Measurements from ENCODE around the gene CD84. TPM values are rescaled to one million over a fixed set of nuclear protein-coding genes. Genes with fewer than 3 reads are reported as not detected.

Gene CD84
- total and polyA plus RNA-seq, 4 donors, result 1.9 to 18.8 (median 10.7) TPM

DNA sequence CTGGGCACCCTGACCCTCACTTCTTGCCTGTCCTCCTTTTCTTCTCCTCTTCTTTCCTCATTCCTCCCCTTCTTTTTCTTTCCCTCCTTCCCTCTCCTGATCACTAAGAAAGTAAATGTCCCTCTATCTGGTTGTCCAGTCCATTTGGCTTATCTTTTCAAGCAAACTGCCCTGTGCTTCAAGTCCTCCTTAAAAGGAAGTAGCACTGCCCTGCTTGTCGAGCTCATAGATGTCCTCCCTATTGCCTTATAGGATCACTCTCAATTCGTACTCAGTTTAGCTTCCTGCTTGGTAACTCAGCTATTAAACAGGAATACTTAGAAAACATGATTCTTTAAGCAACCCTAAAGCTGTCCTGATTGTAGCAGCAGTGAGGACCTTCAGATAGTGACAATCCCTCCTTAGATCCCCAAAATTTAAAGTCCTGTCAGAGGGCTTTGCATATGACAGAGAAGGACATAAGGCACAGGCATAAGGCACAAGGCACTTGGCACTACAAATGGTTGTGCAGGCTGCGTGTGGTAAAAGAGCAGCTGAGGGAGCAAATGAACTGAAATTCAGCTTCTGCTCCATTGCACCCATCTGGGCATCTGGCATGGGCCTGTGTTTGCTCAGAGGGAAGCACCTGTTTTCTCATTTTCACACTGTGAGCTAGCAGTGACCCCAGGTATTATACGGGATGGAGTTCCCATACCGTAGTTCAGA, 30.2 kb downstream of the CD84 start:
- H3K27ac ChIP-seq (ENCODE audit: low read depth in 1 of 2, low read length in 1 of 2), result no peak overlapping the region
- TF ChIP-seq, protein P1, sequence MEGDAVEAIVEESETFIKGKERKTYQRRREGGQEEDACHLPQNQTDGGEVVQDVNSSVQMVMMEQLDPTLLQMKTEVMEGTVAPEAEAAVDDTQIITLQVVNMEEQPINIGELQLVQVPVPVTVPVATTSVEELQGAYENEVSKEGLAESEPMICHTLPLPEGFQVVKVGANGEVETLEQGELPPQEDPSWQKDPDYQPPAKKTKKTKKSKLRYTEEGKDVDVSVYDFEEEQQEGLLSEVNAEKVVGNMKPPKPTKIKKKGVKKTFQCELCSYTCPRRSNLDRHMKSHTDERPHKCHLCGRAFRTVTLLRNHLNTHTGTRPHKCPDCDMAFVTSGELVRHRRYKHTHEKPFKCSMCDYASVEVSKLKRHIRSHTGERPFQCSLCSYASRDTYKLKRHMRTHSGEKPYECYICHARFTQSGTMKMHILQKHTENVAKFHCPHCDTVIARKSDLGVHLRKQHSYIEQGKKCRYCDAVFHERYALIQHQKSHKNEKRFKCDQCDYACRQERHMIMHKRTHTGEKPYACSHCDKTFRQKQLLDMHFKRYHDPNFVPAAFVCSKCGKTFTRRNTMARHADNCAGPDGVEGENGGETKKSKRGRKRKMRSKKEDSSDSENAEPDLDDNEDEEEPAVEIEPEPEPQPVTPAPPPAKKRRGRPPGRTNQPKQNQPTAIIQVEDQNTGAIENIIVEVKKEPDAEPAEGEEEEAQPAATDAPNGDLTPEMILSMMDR (IDR thresholded peaks at IDR 0.05; ENCODE audit: control extremely low read depth, extremely low read depth), result no peak
- H3K9ac ChIP-seq (ENCODE audit: insufficient read depth in 1 of 2, low read length in 2 of 2), result no peak overlapping the region
- no peak for DNase-seq
- WGBS, 2 donors, result 65 to 69% methylated on average over 5 of the region's 5 CpGs
- H3K4me1 ChIP-seq (ENCODE audit: control insufficient read depth in 5 of 5, insufficient read depth in 5 of 5, low read length in 5 of 5), result peaks cover 0 to 12% (median 0%) of the 10 kb centered on the region in 5 donors
- no peak overlapping the region for H3K4me3 ChIP-seq
- ATAC-seq (ENCODE audit: insufficient read depth, low FRiP score), result no peak
- no peaks in the 10 kb centered on the region for H3K36me3 ChIP-seq (ENCODE audit: control insufficient read depth in 4 of 4, insufficient read depth in 4 of 4, low read length in 4 of 4)
- no peaks in the 10 kb centered on the region for H3K9me3 ChIP-seq (ENCODE audit: control insufficient read depth in 4 of 4, insufficient read depth in 3 of 4, low read length in 3 of 4)
- H3K27me3 ChIP-seq (ENCODE audit: control insufficient read depth in 3 of 3, insufficient read depth in 3 of 3, low read length in 2 of 3), result no peaks in the 10 kb centered on the region

DNA sequence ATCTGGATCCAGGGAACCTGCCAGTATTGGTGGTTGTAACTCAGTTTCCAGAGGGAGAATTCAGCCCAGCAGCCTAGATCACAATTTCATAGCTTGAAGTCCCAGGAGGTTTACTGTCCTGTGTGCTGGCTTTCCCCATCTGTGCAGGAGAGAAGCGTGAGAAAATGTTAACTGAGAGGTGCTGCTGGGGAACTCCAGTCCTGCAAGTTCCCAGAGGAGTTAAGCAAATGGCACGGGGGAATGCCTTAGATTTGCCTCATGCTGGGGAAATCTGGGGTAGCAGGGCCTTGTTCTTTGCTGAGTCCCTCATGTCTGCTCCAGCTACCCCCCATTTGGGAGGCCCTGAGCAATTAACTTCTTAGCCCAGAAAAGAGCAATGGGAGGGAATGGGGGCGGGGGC, 31.1 kb downstream of the CD84 start:
- Histone ChIP-seq H3K4me1 (ENCODE audit: control insufficient read depth in 5 of 5, insufficient read depth in 5 of 5, low read length in 5 of 5) (peaks cover 0 to 13% (median 0%) of the 10 kb centered on the region in 5 donors), H3K27ac (ENCODE audit: low read depth in 1 of 2, low read length in 1 of 2) (no peak overlapping the region), H3K9me3 (ENCODE audit: control insufficient read depth in 4 of 4, insufficient read depth in 3 of 4, low read length in 3 of 4) (no peaks in the 10 kb centered on the region), H3K9ac (ENCODE audit: insufficient read depth in 1 of 2, low read length in 2 of 2) (no peak overlapping the region), H3K36me3 (ENCODE audit: control insufficient read depth in 4 of 4, insufficient read depth in 4 of 4, low read length in 4 of 4) (no peaks in the 10 kb centered on the region), H3K4me3 (no peak overlapping the region), H3K27me3 (ENCODE audit: control insufficient read depth in 3 of 3, insufficient read depth in 3 of 3, low read length in 2 of 3) (no peaks in the 10 kb centered on the region)
- TF ChIP-seq, protein P1 (IDR thresholded peaks at IDR 0.05; ENCODE audit: control extremely low read depth, extremely low read depth), result no peak
- no peak for ATAC-seq (ENCODE audit: insufficient read depth, low FRiP score)
- no peak for DNase-seq
- WGBS, 2 donors, result 81 to 87% methylated on average over 3 of the region's 3 CpGs

DNA sequence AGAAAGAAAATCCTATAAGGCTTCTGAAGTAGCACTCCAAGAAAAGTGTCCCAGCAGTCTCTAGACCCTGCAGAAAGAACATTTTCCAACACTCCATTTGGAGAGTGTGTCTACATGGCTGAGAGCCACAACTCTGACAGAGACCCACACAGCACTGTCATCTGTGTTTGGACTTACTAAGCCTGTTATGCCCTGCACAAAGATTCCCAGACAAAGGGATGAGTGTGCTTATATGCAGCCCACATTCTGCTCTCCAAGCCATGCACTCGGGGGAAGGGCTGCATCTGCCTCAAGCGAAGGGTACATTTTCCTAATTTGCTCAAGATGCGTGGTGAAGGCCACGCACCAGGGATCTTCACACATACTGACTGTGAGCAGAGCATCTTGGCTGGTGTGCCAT, 31.9 kb downstream of the CD84 start:
- H3K27ac ChIP-seq (ENCODE audit: low read depth in 1 of 2, low read length in 1 of 2), result no peak overlapping the region
- H3K4me3 ChIP-seq, result no peak overlapping the region
- 81 to 85% methylated on average over 4 of the region's 4 CpGs for WGBS, 2 donors
- peak; percentile 45 to 81 (median 64) for DNase-seq
- H3K9ac ChIP-seq (ENCODE audit: insufficient read depth in 1 of 2, low read length in 2 of 2), result no peak overlapping the region
- peaks cover 0 to 20% (median 0%) of the 10 kb centered on the region in 5 donors for H3K4me1 ChIP-seq (ENCODE audit: control insufficient read depth in 5 of 5, insufficient read depth in 5 of 5, low read length in 5 of 5)
- no peak for ATAC-seq (ENCODE audit: insufficient read depth, low FRiP score)
- no peaks in the 10 kb centered on the region for H3K36me3 ChIP-seq (ENCODE audit: control insufficient read depth in 4 of 4, insufficient read depth in 4 of 4, low read length in 4 of 4)
- TF ChIP-seq, protein P1 (IDR thresholded peaks at IDR 0.05; ENCODE audit: control extremely low read depth, extremely low read depth), result no peak
- no peaks in the 10 kb centered on the region for H3K27me3 ChIP-seq (ENCODE audit: control insufficient read depth in 3 of 3, insufficient read depth in 3 of 3, low read length in 2 of 3)
- no peaks in the 10 kb centered on the region for H3K9me3 ChIP-seq (ENCODE audit: control insufficient read depth in 4 of 4, insufficient read depth in 3 of 4, low read length in 3 of 4)
